Endothelial cell of hepatic sinusoid (primary cell): ENCODE measurements around the gene MYO7B.

Experiments
- in situ Hi-C: cut with HindIII; loops from 2 replicates; pipeline ENCODE4 v1.10.0; 2017; ENCODE audit warnings: low sequenced_read_pairs

Gene MYO7B

DNA sequence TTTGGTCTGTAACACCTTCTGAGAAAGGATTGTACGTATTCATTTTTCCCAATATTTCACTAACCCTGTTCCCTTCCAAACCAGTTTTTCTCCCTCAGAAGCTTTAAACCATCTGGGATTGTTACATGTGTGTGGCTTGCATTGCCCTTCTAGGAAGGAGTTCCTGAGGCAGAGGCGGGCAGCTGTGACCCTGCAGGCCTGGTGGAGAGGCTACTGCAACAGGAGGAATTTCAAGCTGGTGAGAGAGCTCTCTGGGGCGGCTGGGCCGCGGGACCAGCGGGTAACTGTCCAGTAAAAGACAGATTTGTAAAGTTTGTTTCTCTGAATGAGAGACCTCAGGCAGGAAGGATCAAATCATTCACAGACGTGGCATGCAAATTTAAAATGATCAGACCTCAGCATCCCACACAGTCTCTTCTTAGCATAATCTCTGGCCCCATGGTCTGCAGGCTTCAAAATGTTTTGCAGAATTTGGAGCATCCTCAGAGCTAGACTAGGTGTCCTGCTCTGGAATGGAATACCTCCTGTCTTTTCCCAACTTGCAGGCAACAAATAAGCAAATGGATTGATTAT is 70.3 kb downstream of the MYO7B start:
- in situ Hi-C loops: no loop called here

DNA sequence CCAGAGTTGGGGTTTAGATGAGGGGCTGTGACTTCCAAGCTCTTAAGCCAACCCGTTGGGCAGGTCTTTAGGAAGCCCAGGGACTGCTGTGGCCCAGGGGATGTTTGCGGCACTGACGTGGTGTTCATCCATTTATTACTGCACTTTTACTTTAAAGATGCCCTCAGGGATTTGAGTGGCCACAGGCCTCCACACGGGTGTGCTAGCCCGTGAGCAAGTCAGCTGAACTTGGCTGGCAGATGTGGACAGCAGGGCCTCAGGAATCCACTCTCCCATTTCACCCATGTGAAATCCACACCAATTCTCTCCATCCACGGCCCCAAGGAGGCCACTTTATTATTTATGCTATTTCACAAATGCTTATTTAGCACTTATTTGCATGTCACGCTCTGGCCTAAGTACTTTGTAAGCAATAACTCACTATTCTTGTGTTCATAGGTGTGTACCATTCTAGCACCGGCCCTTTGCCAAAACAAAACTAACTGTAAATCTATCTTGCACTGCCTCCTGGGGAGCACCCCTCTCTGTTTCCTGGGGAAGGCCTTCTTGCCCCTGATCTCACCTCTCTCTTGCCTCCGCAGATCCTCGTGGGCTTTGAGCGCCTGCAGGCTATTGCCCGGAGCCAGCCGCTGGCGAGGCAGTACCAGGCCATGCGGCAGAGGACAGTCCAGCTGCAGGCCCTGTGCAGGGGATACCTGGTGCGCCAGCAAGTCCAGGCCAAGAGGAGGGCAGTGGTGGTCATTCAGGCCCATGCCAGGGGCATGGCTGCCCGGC is 71.3 kb downstream of the MYO7B start:
- in situ Hi-C loops: no loop called here

DNA sequence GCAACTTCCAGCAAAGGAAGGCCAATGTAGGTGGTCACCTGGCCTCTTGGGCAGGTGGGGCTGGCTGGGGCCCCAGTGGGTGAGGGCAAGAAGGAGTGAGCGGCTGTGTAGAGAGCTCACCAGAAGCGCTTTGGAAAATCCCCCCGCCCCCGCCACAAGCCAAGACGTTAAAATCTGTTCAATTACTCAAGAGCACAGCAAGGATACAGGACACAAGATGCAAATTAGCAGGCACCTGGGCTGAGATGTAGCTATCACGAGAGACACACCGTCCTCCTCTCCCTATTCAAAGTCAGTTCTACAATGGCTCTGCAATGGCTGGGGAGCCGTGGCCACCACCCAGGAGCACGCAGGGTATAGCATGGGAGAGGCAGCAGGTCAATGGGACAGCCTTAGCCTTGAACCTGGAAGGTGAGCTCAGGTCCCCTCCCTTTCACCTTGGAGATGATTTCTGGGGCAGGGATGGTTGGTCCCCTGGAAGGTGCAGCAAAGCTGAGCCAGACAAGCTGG is 72.0 kb downstream of the MYO7B start:
- in situ Hi-C loops: no loop called here

DNA sequence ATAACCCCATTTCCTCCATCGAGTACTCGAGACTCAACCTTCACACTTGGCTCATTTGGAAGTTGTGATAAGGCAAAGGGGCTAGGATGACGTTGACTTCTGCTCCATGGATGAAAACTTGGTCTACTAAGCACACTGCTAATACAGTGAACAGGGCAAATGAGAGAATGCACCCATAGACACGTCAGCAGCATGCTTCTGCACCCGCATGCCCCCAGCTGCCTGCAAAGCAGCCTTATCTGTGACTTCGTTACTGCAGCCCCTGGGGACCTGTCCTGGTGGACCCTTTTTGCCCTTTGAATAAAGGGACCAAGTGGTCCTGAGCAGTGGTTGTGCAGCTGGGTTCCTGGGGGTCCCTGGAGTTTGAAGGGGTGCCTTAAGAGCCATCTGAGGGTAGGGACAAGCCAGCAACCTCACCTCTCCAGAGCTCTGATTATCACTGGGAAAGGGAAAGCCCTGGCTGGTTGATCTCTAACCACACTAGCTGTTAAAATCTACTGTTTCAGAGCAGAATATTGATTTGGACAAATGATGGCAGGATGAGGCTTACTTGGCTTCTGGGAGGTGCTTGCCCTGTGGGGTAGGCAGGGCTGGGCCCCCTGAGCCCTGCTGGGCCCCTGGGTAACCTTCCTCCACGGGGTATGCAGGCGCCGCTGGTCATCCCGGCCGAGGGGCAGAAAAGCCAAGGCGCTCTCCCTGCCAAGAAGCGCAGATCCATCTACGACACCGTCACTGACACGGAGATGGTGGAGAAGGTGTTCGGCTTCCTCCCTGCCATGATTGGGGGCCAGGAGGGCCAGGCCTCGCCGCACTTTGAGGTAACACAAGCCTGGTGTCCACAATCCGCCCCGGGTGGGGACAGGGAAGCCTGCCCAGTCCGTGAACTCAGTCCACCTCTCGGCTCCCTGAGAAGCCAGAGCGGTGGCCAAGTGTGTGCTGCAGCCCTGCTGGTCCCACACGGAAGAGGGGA is 72.9 kb downstream of the MYO7B start:
- in situ Hi-C loops: no loop called here

DNA sequence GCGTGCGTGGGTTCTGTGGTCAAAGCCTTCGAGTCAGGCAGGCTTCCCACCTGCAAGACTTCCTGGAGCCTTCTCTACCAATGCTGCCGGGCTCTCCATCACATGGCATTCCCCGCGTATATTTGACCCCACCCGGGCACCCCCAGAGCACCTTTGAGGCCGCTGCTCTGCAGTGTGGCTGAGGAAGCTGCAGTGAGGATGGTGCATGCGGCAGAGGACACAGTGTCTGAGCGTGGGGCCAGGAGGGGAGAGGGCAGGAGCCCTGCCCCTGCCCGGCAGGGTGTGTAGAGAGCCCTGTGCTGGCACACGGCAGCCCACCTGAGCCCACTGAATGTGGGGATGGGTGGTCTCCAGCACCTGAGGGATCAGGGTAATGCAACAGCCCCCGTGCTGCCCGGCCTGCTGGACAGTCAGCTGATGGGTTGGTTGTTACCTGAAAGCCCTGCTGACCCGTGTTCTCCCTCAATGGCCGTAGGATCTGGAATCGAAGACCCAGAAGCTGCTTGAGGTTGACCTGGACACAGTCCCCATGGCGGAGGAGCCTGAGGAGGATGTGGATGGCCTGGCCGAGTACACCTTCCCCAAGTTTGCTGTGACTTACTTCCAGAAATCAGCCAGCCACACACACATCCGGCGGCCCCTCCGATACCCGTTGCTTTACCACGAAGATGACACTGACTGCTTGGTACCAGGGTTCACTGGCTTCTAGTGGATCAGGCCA is 73.7 kb downstream of the MYO7B start:
- in situ Hi-C loops: no loop called here

DNA sequence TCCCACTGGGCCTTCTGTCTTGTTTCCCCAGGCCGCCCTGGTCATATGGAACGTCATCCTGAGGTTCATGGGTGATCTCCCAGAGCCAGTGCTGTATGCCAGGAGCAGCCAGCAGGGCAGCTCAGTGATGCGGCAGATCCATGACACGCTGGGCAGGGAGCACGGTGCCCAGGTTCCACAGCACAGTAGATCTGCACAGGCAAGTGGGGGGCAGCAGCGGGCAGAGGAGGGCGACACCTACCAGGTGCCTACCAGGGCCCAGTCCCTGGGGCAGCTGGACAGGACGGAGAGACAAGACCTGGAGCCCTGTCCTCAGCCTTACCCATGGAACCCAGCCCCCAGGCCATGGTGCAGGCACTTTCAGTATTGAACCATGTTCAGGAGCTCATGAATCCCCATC is 74.3 kb downstream of the MYO7B start:
- in situ Hi-C loops: loop anchor here (5.0 kb wide), 1 partner anchor 82 kb away; no protein-coding TSS in a partner anchor

DNA sequence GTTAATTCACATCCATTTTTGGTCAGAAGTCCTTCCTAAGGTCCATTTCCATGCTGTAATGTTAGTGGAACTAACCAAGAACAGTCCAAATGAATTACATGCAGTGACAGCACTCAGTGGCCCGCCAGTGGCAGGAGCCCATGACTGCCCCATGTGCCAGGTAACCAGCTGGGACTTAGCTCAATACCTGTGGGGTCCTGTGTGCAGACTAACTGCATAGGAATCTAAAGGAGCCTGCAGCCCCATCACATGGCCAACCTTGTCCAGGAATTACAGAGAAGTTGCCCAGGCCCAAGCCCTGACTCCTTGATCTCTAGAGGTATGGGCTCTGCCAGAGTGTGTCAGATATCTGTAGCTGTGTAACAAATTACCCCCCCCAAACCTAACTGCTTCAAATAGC is 75.1 kb downstream of the MYO7B start:
- in situ Hi-C loops: loop anchor here (5.0 kb wide), 1 partner anchor 82 kb away; no protein-coding TSS in a partner anchor

DNA sequence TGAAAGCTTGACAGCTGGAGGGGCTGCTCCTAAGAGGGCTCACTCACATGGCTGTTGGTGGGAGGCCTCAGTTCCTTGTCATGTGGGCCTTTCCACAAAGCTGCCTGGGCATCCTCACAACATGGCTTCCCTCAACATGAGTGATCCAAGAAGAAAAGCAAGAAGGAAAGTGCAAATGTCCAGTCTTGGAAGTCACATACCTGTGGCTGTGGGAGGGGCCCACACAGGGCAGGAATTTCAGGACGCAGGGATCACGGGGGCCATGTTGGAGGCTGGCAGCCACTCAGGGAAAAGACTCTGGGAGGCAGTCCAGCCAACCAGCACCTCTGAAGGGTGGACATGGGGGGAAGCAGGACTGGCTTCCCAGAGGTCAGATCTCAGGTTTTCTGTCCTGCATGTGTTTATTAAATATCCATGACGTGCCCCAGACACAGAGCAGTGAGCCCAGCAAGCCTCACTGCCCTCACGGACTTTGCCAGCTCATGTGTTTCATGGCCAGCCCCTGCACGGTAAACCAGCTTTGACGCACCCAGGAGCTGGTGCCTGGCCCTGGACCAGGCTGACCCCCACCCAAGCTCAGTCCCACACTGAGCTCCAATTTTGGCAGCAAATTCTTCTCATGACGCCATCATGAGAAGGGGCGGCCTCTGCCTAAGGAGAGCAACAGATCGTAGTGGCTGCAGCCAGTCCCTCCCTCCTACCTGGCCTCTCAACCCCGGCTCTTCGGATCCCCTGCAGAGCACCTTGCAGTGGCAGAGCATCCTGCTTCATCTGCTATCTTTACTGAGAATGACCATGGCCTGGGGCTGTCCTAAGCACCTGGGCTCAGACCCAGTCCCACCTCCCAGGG is 75.8 kb downstream of the MYO7B start:
- in situ Hi-C loops: loop anchor here (5.0 kb wide), 1 partner anchor 81 kb away; no protein-coding TSS in a partner anchor

DNA sequence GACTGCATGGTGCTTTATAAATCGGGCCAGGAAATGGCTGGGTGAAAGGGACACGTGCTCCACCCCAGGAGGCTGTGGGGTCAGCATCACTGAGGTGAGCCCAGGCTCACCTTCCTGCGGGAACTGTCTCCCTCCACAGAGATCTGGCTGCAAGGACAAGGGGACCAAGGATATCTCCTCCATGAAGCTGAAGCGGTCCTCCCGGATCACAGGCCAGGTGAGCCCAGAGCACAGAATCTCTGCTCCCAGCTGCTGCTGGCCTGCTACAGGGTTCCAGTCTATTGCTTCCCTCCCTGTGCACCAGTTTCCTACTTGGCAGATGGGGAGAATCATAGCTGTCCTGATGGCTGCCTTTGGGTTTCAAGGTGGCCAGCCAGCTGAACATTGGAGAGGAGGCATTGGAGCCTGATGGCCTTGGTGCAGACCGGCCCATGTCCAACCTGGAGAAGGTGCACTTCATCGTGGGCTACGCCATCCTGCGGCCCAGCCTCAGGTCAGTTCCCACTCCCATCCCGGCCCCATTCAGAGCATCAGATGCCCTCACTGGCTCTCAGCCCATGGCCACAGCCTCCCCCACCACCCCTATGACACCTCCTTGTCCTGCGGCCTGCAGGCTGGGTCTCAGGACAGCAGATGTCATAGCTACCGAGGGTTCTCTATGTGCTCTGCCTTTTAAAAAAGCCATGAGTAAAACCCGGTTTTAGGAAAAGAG is 76.8 kb downstream of the MYO7B start:
- in situ Hi-C loops: loop anchor here (5.0 kb wide), 1 partner anchor 80 kb away; no protein-coding TSS in a partner anchor

DNA sequence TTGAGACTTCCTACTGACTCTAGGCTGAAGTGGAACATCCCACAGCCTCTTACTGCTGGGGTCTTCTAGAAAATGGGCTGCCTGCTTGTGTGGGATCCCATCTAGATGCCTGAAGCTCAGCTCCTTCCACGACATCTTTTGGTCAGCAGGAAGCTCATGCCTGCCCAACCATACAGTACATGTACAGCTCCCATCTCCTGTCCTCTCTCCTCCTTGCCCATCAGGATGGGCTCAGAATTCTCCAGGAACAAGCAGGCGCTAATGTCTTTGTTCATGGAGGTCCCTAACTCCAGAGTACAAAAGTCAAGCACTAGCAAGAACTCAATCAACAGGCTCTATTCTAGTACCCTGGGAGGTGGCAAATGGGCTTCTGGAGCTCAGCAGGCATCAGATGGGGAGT is 78.8 kb downstream of the MYO7B start:
- in situ Hi-C loops: loop anchor here (5.0 kb wide), 1 partner anchor 78 kb away; no protein-coding TSS in a partner anchor

DNA sequence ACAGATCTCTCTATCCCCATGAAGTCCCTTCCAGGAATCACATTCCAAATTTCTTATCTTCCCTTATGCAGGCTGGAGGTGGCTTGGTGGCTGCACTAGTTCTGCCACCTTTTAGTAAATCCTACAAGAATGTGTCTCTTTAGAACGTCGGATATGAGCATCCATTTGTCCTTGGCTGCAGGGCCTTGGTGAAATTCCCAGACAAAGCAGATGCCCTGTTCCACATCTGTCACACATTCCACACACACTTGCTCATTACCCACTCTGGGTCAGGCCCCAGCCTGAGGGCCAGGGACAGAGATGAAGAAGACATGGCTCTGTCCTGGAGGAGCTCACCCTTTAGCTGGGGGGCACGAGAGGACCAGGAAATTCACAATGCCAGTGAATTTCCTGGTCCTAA is 79.2 kb downstream of the MYO7B start:
- in situ Hi-C loops: loop anchor here (5.0 kb wide), 1 partner anchor 78 kb away; no protein-coding TSS in a partner anchor

DNA sequence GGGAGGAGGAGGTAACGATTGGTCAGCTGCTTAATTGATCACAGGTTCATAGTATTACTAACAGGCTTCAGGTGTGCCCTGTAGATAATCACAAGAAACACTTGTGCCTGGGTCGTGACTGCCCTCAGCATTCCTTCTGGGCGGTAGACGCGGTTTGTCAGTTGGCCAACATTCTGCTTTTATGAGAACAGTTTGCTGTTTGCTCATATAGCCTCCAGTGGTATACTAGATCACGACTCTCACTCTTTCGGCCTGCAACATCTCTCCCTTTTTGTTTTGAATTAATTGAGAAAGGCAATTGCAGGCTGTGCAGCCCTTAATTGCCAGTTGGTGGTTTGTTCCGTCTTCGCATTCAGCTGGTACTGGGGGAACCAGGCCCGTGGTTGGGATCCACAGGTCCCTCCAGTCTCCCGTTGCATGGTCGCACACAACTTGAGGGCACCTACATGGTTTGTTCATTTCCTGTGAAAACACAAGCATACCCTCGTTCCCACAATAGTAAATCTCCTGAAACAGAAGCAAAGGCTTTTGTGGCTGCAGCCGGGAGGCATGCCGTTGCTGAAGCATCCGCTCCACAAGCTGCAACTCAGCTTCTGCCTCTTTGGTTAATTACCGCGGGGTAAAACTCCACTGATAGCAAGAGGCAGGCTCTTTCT is 80.2 kb downstream of the MYO7B start:
- in situ Hi-C loops: no loop called here

DNA sequence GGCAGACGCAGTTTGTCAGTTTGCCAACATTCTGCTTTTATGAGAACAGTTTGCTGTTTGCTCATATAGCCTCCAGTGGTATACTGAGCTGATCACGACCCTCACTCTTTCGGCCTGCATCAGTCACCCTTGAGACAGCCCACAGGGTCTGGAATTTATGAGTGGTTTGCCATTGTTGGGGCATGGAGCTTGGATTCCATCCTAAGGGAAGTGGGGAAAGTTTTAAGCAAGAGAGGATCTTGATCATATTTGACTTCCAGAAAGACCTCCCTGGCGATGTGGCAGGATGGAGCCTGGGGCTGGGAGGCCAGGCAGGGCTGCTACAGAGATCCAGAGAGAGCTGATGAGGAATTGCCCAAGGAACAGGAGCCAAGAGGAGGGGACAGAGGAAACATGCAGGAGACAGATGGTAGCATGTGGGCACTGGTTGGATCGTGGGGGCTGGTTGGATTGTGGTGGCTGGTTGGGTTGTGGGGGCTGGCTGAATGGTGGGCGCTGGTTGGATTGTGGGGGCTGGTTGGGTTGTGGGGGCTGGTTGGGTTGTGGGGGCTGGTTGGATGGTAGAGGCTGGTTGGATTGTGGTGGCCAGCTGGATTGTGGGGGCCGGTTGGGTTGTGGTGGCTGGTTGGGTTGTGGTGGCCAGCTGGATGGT is 83.2 kb downstream of the MYO7B start:
- in situ Hi-C loops: no loop called here

DNA sequence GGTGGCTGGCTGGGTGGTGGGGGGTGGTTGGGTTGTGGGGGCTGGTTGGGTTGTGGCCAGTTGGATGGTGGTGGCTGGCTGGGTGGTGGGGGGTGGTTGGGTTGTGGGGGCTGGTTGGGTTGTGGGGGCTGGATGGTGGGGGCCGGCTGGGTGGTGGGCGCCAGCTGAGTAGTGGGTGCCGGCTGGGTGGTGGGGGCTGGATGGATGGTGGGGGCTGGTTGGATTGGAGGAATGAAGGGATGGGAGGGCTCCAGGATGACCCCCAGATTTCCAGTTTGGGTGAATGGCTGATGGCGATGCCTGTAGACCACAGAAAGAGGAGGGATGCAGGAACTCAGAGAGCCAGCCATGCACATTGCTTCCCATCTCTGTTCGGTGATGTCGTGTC is 83.7 kb downstream of the MYO7B start:
- in situ Hi-C loops: no loop called here

DNA sequence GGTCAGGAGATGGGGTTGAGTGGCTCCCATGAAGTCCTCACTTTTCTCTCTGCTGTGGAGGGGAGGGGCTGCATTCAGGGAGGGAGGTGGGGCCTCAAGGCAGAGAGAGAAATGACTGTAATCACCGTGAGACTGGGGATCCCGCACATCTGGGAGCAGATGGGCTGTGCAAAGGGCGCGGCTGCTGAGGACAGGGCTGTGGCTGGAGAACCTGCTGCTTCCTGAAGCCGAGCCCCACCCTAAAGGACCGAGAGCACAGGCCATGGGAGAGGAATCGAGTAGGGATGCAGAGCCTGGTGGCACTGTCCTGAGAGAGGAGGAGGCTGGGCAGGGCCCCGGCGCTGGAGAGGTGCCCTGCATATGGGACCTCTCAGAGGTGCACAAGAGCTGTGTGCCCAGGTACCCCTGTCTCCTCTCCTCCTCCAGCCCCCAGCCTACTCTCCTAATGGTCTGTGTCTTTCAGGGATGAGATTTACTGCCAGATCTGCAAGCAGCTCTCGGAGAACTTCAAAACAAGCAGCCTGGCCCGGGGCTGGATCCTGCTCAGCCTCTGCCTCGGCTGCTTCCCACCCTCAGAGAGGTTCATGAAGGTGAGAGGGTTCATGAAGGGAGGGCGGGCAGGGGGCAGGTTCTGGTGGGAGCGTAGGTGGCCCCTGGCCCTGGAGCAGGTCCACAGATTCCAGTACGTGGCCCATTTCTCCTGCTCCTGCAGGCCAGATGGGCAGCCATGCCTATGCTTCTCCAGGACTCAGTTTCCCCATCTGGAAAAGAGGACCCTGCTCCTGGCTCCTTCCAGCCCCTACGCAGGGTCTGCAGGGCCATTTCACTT is 84.6 kb downstream of the MYO7B start:
- in situ Hi-C loops: no loop called here

DNA sequence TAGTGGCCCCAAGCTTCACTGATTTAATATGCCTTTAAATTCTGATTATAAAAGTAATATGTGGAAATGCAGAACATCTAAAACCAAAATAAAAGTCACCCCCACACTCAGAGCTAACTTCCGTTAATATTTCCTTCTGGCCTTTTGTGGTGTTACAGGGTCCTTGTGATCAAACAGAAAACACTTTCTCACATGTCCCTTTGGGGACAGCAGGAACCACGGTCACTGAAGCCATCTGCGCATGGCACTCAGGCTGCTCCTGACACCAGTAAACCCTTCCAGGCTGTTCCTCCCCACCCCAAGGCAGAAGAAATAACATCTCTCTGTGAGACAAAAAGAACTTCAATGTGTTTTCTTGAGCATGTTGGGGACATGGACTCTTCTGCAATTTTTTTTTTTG is 85.4 kb downstream of the MYO7B start:
- in situ Hi-C loops: no loop called here

DNA sequence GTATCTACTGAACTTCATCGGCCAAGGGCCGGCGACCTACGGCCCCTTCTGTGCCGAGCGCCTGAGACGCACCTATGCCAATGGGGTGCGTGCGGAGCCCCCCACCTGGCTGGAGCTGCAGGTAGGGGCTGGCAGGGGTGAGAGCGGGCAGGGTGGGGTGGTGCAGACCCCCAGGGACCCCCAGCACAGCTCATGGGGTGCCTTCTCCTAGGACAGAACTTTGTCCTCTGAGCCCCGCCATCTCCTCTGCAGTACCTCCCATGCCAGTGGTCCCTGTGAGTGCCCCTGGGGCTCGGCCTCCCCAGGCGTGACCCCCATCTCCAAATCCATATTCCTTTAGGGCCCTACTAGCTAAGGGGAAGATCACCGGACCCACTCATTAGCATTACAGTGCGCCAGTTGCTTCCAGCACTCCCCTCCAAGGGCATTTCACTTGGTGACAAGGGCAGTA is 86.5 kb downstream of the MYO7B start:
- in situ Hi-C loops: no loop called here
